ENCODE data around the gene PRKCE.

The PRKCE gene

GRCh38 chr2:46229134-46230063 is 577.9 kb downstream of the PRKCE start:
- DNase-seq (ENCODE audit: low read depth), result no peak

- no peak for DNase-seq (ENCODE audit: low read depth)
These were observed 578.7 kb downstream of the PRKCE start for GRCh38 chr2:46230115-46230571.

- no peak for DNase-seq (ENCODE audit: low read depth)
These were observed 579.4 kb downstream of the PRKCE start for GRCh38 chr2:46230677-46231425.

- DNase-seq (ENCODE audit: low read depth), result no peak
These were observed 580.2 kb downstream of the PRKCE start for GRCh38 chr2:46231721-46232120.

- peak; percentile 19 for DNase-seq (ENCODE audit: low read depth)
These were observed 581.4 kb downstream of the PRKCE start for GRCh38 chr2:46232860-46233259.

- DNase-seq (ENCODE audit: low read depth), result no peak
These were observed 584.8 kb downstream of the PRKCE start for GRCh38 chr2:46236006-46236875.

- no peak for DNase-seq (ENCODE audit: low read depth)
These were observed 585.7 kb downstream of the PRKCE start for GRCh38 chr2:46236876-46237859.

All from amniotic epithelial cell (primary cell).